G401.6 (cell line): ENCODE results near the gene LRRC3.
"Not testable (repeated sequence)": the region's sequence is repeated elsewhere in the genome, so short reads cannot be mapped to it uniquely, and the experiment has no call there.

Experiments
- FAIRE-seq: peaks from 2 replicates; lab custom pipeline; 2012; peaks lifted over from hg19 to GRCh38; lab: Jason Lieb, UNC

Gene LRRC3

GRCh38 chr21:44479556-44480199, 24.4 kb downstream of the LRRC3 start:
- FAIRE-seq = not testable (repeated sequence)

GRCh38 chr21:44480200-44481053, 25.1 kb downstream of the LRRC3 start:
- no peak for FAIRE-seq

- FAIRE-seq = no peak
Measured at GRCh38 chr21:44482581-44483287, 27.4 kb downstream of the LRRC3 start.

- no peak for FAIRE-seq
Measured at GRCh38 chr21:44483288-44484237, 28.3 kb downstream of the LRRC3 start.

- FAIRE-seq = no peak
Measured at GRCh38 chr21:44484498-44485253, 29.4 kb downstream of the LRRC3 start.

GRCh38 chr21:44485254-44485793, 30.0 kb downstream of the LRRC3 start:
- FAIRE-seq = no peak

- FAIRE-seq = no peak
Measured at GRCh38 chr21:44485796-44486195, 30.5 kb downstream of the LRRC3 start.

- FAIRE-seq = no peak
Measured at GRCh38 chr21:44486302-44486701, 31.0 kb downstream of the LRRC3 start.

GRCh38 chr21:44487831-44488230, 32.5 kb downstream of the LRRC3 start:
- peak; percentile 33 for FAIRE-seq

- no peak for FAIRE-seq
Measured at GRCh38 chr21:44489962-44490361, 34.7 kb downstream of the LRRC3 start.

- no peak for FAIRE-seq
Measured at GRCh38 chr21:44490405-44490804, 35.1 kb downstream of the LRRC3 start.

- no peak for FAIRE-seq
Measured at GRCh38 chr21:44490816-44491215, 35.5 kb downstream of the LRRC3 start.

GRCh38 chr21:44492567-44493385, 37.5 kb downstream of the LRRC3 start:
- no peak for FAIRE-seq

- FAIRE-seq = no peak
Measured at GRCh38 chr21:44494418-44494817, 39.1 kb downstream of the LRRC3 start.

GRCh38 chr21:44494956-44495355, 39.6 kb downstream of the LRRC3 start:
- no peak for FAIRE-seq

GRCh38 chr21:44495611-44496563, 40.6 kb downstream of the LRRC3 start:
- FAIRE-seq = no peak

- no peak for FAIRE-seq
Measured at GRCh38 chr21:44496564-44497550, 41.5 kb downstream of the LRRC3 start.
